Activated naive CD8-positive, alpha-beta T cell treated with anti-CD3 and anti-CD28 coated beads for 36 hours (primary cell): ENCODE results near the gene PDCD1. TPM values are rescaled to one million over a fixed set of nuclear protein-coding genes. Genes with fewer than 3 reads are reported as not detected.
"Not testable (repeated sequence)": the region's sequence is repeated elsewhere in the genome, so short reads cannot be mapped to it uniquely, and the experiment has no call there.

Experiments
- DNase-seq: peaks from one replicate; pipeline ENCODE4 v3.0.0; 2021
- H3K27ac Mint-ChIP-seq: one replicate; pipeline ENCODE4 v1.8.0; 2022; ENCODE audit warnings: mild to moderate bottlenecking, moderate library complexity, mixed read lengths
- H3K27me3 Mint-ChIP-seq: one replicate; pipeline ENCODE4 v1.8.0; 2022; ENCODE audit warnings: mild to moderate bottlenecking, mixed read lengths
- H3K36me3 Mint-ChIP-seq: one replicate; pipeline ENCODE4 v1.8.0; 2021; ENCODE audit warnings: mild to moderate bottlenecking, mixed read lengths
- H3K4me1 Mint-ChIP-seq: one replicate; pipeline ENCODE4 v1.8.0; 2021; ENCODE audit warnings: mixed read lengths
- H3K4me3 Mint-ChIP-seq: one replicate; pipeline ENCODE4 v1.8.0; 2022; ENCODE audit warnings: mild to moderate bottlenecking, moderate library complexity, mixed read lengths
- H3K9me3 Mint-ChIP-seq: one replicate; pipeline ENCODE4 v1.8.0; 2022; ENCODE audit warnings: mixed read lengths
- total RNA-seq, 2 experiments: library from RNA; stranded (reverse); gene quantifications; one replicate each; pipeline ENCODE4 v1.2.3, GENCODE V29; 2021

The PDCD1 gene
- total RNA-seq, 2 experiments from 2014 or later = 24.3 TPM

DNA sequence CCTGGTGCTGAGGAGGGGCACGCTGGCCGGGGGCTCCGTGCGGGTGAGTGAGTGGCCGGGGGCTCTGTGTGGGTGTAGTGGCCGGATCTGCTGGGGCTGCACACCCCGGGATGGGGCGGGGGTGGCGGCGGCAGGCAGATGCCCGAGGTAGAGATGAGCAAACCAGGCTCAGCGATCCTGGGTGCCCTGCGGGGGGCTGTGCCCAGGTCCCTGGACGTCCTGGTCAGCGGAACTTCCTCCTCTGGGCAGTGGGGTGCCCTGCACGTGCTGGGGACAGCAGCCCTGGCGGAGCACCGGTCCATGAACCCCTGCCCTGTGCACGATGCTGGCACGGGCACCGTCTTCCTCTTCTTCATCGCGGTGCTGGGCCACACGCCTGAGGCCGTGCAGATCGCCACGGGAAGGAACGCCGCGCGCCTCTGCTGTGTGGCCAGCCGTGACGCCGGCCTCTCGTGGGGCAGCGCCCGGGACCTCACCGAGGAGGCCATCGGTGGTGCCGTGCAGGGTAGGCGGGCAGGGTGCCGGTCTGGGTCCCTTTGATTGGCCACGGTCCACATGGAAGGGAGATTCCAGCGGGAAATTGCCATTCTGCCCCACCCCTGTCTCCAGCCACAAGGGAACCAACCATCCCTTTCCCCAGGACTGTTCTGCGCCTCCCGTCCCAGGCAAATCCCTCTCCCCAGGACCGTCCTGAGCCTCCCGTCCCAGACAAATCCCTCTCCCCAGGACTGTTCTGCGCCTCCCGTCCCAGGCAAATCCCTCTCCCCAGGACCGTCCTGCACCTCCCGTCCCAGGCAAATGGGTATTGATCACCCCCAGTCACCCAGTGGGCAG is 43.8 kb downstream of the PDCD1 start:
- Mint-ChIP-seq H3K27ac (no peak overlapping the region), H3K27me3 (peaks cover 10% of the 10 kb centered on the region), H3K36me3 (no peaks in the 10 kb centered on the region), H3K9me3 (no peaks in the 10 kb centered on the region), H3K4me3 (no peak overlapping the region), H3K4me1 (peaks cover 8% of the 10 kb centered on the region)
- DNase-seq = no peak

DNA sequence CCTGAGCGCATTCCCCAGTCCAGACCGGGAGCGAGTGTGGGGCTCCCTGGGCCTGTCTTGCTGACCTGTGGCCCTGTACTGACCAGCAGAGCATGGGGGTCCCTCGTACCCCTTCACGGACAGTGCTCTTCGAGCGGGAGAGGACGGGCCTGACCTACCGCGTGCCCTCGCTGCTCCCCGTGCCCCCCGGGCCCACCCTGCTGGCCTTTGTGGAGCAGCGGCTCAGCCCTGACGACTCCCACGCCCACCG is 44.4 kb downstream of the PDCD1 start:
- Mint-ChIP-seq H3K4me1 (peaks cover 8% of the 10 kb centered on the region), H3K27ac (no peak overlapping the region), H3K36me3 (no peaks in the 10 kb centered on the region), H3K4me3 (no peak overlapping the region), H3K27me3 (peaks cover 10% of the 10 kb centered on the region), H3K9me3 (no peaks in the 10 kb centered on the region)
- DNase-seq = no peak

DNA sequence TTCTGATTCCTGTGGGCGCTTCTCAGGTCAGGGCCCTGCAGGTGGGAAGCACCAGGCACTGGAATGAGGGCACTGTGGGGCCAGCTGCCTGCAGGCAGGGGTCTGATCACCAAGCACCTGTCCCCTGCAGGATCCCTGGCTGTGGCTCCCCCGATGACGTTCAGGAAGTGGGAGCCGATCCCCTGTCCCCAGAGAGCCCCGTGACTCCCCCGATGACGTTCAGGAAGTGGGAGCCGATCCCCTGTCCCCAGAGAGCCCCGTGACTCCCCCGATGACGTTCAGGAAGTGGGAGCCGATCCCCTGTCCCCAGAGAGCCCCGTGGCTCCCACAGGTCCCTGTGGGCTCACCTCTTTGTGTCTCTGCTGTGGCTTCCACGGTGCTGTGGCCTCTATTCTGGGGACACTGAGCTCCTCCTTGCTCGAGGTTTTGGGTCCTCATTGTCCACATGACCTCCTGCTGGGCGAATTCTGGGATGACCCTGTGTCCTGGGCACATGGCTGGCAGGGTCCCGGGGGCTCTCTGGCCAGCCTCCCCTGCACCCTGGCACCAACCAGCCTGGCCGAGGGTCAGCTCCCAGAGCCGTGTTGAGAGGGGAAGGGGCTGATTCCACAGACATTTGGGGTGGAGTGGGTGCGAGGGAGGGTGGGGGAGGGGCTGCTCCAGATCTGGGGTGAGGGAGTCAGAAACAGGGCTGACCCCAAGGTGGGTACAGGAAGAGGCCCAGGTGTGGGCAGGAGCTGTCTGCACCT is 44.9 kb downstream of the PDCD1 start:
- H3K27ac Mint-ChIP-seq = no peak overlapping the region
- DNase-seq = no peak
- no peaks in the 10 kb centered on the region for H3K9me3 Mint-ChIP-seq

DNA sequence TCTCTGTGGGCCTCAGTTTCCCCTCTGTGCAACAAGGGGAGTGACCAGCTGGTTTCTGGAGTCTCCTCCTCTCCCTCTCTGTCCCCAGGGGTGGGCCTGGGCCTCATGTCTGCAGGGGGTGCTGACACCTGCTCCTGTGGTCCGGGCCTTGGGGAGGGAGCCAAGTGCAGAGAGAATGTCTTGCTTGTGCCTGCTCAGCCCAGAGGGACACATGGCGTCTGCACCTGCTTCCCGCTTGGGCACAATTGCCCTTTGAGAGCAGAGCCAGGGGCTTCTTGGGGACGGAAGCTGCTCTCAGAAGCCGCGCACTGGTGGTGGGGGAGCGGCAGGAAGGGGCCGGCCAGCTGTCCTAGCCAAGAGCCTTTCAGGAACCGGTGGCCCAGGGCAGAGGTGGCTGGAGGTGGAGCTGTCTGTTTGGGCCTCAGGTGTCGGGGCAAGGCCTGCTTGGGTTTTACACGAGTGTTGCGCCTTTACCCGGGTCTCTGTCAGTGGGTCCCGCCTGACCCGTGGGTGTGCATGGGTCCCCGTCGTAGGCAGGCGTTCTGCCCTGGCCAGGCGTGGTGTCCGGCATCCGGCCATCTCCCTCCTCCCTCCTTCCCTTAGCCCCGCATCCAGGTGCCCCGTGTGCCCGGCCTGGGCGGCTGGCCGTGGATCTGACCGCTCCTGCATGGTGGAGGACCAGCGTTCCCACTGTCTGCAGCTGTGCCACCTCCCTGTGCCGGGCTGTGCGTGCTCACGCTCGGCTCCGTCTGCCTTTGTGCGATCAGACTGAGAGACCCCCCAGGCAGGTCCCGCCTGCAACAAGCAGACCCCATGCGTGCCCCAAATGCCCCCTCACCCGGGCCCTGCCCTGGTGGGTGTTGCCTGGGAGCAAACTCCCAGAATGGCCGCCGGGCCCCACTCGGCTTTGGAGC is 45.7 kb downstream of the PDCD1 start:
- Mint-ChIP-seq H3K4me1 (peaks cover 8% of the 10 kb centered on the region), H3K27me3 (peaks cover 15% of the 10 kb centered on the region), H3K4me3 (no peak overlapping the region), H3K27ac (no peak overlapping the region), H3K9me3 (no peaks in the 10 kb centered on the region), H3K36me3 (no peaks in the 10 kb centered on the region)
- no peak for DNase-seq

More for the DNA sequence above, 44.9 kb downstream of the PDCD1 start:
- peaks cover 10% of the 10 kb centered on the region for H3K27me3 Mint-ChIP-seq
- no peaks in the 10 kb centered on the region for H3K36me3 Mint-ChIP-seq
- peaks cover 8% of the 10 kb centered on the region for H3K4me1 Mint-ChIP-seq
- H3K4me3 Mint-ChIP-seq = no peak overlapping the region

DNA sequence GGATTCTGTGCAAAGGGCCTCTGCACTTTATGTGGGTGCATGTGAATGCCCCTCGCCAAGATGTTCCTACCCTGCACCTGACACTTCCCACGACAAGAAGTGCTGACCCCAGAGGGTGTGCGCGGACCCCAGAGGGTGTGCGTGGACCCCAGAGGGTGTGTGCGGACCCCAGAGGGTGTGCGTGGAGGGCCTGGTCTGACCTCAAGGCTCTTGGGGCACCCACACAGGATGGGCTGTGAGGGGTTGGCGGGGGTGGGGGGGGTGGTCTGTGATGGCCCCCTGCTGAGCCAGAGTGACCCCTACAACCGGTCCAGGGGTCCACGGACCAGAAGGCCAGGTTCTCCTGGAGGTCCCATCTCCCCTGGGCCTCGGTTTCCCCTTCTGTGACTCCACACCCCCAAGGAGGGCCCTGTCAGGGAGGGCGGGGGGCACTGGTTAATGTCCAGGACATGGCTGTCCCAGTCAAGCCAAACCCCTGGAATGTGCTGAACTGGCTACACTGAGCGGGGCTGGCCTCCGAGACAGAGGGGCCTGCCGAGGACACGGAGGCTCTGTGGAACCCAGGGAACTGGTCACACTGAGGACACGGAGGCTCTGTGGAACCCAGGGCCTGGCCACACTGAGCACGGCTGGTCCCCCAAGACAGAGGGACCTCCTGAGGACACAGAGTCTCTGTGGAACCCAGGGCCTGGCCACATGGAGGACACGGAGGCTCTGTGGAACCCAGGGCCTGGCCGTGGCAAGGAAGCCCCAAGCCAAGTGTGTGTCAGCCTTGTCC is 46.6 kb downstream of the PDCD1 start:
- DNase-seq = no peak
- Mint-ChIP-seq H3K9me3 (no peaks in the 10 kb centered on the region), H3K27me3 (peaks cover 11% of the 10 kb centered on the region), H3K27ac (no peak overlapping the region), H3K4me3 (no peak overlapping the region), H3K4me1 (peaks cover 3% of the 10 kb centered on the region), H3K36me3 (no peaks in the 10 kb centered on the region)

DNA sequence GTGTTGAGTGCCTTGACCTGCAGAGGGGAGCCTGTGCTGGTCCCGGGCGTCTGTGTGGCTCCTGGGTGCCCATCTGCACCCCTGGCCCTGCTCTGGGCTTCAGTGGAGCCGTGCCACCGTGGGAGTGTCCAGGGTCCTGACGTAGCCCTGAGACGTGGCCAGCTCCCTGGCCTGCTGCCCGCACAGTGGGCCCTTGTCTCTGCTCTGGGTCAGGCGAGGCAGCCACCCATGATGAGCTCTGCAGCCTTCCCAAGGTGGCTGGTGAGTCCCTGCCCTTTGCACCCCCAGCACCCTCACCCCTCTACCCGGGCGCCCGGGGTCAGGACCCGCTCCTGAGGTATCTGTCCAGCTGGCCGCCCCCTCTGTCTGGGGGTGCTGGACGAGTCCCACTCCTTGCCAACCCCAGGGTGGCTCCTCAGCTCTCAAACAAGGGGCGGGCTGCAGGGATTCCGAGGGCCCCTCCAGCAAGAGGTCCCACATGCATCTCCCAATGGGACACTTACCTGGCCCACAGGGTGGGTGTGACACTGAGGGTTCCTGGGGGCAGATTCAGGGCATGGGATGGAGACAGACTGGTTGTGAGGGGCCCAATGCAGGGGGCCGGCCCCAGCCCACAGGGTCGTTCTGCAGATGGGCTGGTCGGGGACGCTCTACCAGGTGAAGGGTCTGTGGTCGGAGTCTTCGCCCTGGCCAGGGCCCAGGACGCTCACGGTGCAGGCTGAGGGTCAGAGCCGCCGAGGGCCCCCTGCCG is 47.3 kb downstream of the PDCD1 start:
- no peak for DNase-seq
- Mint-ChIP-seq H3K27me3 (peaks cover 11% of the 10 kb centered on the region), H3K4me1 (peaks cover 3% of the 10 kb centered on the region), H3K27ac (no peak overlapping the region), H3K9me3 (no peaks in the 10 kb centered on the region), H3K36me3 (no peaks in the 10 kb centered on the region), H3K4me3 (no peak overlapping the region)

DNA sequence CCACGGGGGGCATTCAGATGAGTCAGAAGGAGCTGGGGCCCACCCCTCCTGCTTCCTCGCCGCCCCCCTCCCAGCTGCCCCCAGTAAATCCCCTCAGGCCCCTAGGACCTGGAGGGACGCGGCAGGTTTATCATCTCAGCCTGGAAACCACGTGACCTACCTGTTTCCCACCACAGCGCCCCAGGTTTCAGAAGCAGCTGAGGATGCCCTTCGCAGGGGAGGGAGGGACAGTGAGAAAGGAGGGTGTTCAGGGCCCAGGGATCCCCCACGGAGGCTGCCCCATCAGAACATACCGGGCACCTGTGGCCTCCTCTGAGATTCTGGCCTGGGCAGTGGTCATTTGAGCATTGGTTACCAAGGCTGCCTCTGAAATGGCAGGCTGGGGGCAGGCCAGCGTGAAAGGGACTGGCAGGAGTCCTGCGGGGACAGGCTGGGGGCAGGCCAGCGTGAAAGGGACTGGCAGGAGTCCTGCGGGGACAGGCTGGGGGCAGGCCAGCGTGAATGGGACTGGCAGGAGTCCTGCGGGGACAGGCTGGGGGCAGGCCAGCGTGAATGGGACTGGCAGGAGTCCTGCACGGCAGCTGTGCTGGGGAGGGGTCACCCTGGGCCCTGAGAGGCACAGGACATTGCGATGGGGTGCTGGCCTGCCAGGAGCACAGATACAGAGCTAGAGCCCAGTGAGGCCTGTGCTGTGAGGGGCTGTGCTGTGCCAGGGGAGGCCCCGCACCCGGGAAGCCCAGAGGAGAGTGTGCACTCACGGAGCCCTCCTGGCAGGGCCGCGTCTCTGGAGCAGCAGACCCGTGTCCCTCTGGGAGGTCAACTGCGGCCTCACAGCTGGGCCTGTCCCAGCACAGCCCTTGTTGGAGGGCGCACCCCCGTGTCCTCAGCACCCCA is 48.1 kb downstream of the PDCD1 start:
- peaks cover 3% of the 10 kb centered on the region for H3K4me1 Mint-ChIP-seq
- no peak for DNase-seq

DNA sequence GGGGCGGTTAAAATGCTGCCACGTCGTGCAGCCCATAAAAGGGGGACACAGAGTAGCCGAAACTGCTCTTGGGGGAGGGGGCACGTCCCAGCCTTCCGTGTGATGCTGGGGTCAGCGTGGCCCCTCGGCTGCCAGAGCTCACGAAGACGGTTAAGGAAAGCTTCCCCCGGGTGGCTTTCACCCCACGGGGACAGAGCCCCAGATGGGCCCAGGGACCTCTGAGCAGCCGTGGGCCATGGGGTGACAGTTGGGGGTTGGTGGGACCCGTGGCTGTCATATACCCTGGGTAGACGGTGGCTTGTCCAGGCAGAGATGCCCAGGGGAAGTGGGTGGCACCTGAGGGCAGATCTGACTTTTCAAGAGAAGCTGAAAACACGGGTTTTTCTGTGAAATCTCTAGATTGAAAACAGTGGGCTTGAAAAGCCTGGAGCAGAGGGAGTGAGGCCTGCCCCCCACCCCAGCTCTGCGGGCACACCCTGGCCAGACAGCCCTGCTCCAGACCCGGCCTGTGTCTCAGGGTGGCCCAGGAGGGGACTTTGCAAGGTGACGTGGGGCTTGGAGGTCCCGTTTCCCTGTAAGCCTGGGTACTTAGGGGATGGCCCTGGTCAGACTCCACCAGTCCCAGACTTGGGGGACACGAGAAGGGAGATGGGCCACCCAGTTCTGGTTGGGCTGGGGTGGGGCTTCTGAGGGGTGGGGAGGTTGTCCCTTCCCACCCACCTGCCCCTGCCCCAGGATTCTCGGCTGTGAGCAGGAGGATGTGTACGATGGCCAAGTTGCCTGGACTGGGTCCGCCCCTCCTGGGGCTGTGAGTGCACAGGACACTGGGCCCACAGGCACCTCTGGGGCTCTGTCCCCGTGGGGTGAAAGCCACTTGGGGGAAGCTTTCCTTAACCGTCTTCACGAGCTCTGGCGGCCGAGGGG is 49.0 kb downstream of the PDCD1 start:
- DNase-seq = no peak
- H3K4me1 Mint-ChIP-seq = peaks cover 7% of the 10 kb centered on the region
- H3K36me3 Mint-ChIP-seq = no peaks in the 10 kb centered on the region
- H3K27me3 Mint-ChIP-seq = peaks cover 7% of the 10 kb centered on the region
- H3K27ac Mint-ChIP-seq = no peak overlapping the region
- H3K9me3 Mint-ChIP-seq = no peaks in the 10 kb centered on the region
- H3K4me3 Mint-ChIP-seq = no peak overlapping the region

More for the DNA sequence above, 48.1 kb downstream of the PDCD1 start:
- Mint-ChIP-seq H3K36me3 (no peaks in the 10 kb centered on the region), H3K27me3 (peaks cover 11% of the 10 kb centered on the region), H3K4me3 (no peak overlapping the region), H3K9me3 (no peaks in the 10 kb centered on the region), H3K27ac (no peak overlapping the region)

DNA sequence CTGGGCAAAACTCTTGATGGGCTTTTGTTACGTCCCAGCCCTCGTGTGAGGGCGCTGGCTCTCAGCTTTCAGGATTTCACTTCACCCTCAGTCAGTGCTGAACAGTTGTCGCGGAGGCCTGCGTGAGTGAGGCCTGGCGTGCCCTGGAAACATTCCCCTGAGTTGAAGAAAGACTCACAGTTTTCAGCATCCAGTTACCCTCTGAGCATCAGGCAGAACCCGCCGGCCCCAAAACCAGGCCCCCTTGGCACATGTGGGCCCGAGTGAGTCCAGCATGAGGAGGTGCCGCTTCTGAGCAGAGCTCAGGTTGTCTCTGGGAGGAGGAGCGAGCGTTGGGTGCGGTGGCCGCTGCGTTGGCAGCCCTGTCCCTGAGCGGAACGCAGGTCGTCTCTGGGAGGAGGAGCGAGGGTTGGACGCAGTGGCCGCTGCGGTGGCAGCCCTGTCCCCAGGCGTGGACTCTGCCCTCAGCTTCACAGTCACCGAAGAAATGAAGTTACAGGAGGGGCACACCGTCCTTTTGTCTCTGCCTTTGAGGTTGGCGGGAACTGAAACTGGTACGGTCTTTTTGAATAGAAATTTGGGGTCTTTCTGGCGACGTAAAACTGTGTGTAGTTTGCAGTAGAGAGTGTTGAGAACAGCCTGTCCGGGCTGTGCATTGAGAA is 49.8 kb downstream of the PDCD1 start, which contains the start of gene NEU4:
NEU4 (plus strand) TSS at position 473 of the 662 bp plus-strand sequence. CDS start 5,292 bp downstream, outside the sequence.
- Mint-ChIP-seq H3K9me3 (no peaks in the 10 kb centered on the region), H3K27ac (no peak within 1 kb of the TSS), H3K36me3 (no peaks in the 10 kb centered on the region), H3K4me3 (no peak within 1 kb of the TSS), H3K27me3 (peaks cover 9% of the 10 kb centered on the region), H3K4me1 (peaks cover 7% of the 10 kb centered on the region)
- DNase-seq = no peak

DNA sequence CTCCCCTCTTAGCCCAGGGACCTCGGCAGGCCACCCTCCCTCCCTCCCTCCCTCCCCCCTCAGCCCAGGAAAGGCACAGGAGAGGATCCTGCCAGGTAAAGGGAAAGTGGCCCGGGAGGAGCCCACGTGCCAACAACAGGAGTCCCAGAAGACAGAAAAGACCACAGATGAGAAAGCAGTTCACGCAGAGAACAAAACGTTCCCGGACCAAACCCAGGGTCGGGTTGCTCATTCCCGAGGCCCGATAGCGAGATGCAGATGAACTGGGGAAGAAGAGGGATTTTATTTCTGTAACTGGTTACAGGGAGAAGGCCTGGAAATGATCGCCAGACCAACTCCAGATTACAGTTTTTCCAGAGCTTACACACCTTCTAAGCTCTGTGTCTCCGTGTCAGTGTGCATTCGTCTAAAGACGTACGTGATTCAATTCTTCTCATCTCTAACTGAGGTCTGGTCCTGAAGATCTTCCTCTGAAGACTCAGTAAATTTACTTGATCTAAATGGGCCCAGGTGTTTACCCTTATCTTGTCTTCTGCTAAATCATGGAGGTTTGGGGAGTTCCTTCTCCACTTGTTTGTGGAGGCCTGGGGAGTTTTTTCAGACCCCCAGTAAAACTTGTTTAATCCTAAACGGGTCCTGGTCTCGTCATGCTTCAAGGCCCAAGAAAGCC is 50.5 kb downstream of the PDCD1 start:
- Mint-ChIP-seq H3K4me3 (no peak overlapping the region), H3K9me3 (no peaks in the 10 kb centered on the region), H3K27ac (no peak overlapping the region), H3K4me1 (peaks cover 8% of the 10 kb centered on the region), H3K36me3 (no peaks in the 10 kb centered on the region), H3K27me3 (peaks cover 12% of the 10 kb centered on the region)
- no peak for DNase-seq

DNA sequence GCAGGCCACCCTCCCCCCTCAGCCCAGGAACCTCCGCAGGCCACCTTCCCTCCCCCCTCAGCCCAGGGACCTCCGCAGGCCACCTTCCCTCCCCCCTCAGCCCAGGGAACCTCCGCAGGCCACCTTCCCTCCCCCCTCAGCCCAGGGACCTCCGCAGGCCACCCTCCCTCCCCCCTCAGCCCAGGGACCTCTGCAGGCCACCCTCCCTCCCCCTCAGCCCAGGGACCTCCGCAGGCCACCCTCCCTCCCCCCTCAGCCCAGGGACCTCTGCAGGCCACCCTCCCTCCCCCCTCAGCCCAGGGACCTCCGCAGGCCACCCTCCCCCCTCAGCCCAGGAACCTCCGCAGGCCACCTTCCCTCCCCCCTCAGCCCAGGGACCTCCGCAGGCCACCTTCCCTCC is 52.5 kb downstream of the PDCD1 start:
- H3K4me1 Mint-ChIP-seq, H3K27ac Mint-ChIP-seq, DNase-seq, H3K9me3 Mint-ChIP-seq, H3K36me3 Mint-ChIP-seq, H3K4me3 Mint-ChIP-seq: not testable (repeated sequence)
- peaks cover 13% of the 10 kb centered on the region for H3K27me3 Mint-ChIP-seq
